ENCODE data around the gene MGME1. TPM values are rescaled to one million over a fixed set of nuclear protein-coding genes. Genes with fewer than 3 reads are reported as not detected.

MGME1 gene
- total RNA-seq, 1 donor: 8.3 TPM

GRCh38 chr20:17936761-17937732, 31.8 kb upstream of the MGME1 start:
- H3K27ac ChIP-seq (ENCODE audit: low read depth, low read length): peak overlapping the region; percentile 72
- H3K4me3 ChIP-seq (ENCODE audit: insufficient read depth, low read length): peak overlapping the region; percentile 46

GRCh38 chr20:17938871-17939619, 29.8 kb upstream of the MGME1 start:
- H3K4me3 ChIP-seq (ENCODE audit: insufficient read depth, low read length): no peak overlapping the region
- H3K4me1 ChIP-seq (ENCODE audit: insufficient read depth, low read length): peaks cover 49% of the 10 kb centered on the region
- peak; percentile 89 for DNase-seq (ENCODE audit: insufficient read length, low spot score, missing footprints)
- H3K27me3 ChIP-seq (ENCODE audit: insufficient read depth, low read length): no peaks in the 10 kb centered on the region
- H3K9me3 ChIP-seq (ENCODE audit: low read depth, low read length): no peaks in the 10 kb centered on the region
- no peaks in the 10 kb centered on the region for H3K79me2 ChIP-seq (ENCODE audit: insufficient read depth, low read length)
- TF ChIP-seq CTCF (IDR thresholded peaks at IDR 0.05; ENCODE audit: extremely low read depth, low read depth, low read length): peak; percentile 96
- H4K20me1 ChIP-seq (ENCODE audit: insufficient read depth, low read length): peaks cover 2% of the 10 kb centered on the region
- H2AFZ ChIP-seq (ENCODE audit: low read length): peak overlapping the region; percentile 44
- H3K27ac ChIP-seq (ENCODE audit: low read depth, low read length): peak overlapping the region; percentile 15
- H3K4me2 ChIP-seq (ENCODE audit: insufficient read depth, low read length): peak overlapping the region; percentile 14
- peaks cover 39% of the 10 kb centered on the region for H3K36me3 ChIP-seq (ENCODE audit: insufficient read depth, low read length)

More at GRCh38 chr20:17936761-17937732, 31.8 kb upstream of the MGME1 start:
- H3K9me3 ChIP-seq (ENCODE audit: low read depth, low read length): no peaks in the 10 kb centered on the region
- no peaks in the 10 kb centered on the region for H3K27me3 ChIP-seq (ENCODE audit: insufficient read depth, low read length)
- H3K79me2 ChIP-seq (ENCODE audit: insufficient read depth, low read length): no peaks in the 10 kb centered on the region
- H3K36me3 ChIP-seq (ENCODE audit: insufficient read depth, low read length): peaks cover 19% of the 10 kb centered on the region
- DNase-seq (ENCODE audit: insufficient read length, low spot score, missing footprints): peak; percentile 94
- peaks cover 2% of the 10 kb centered on the region for H4K20me1 ChIP-seq (ENCODE audit: insufficient read depth, low read length)
- H3K4me1 ChIP-seq (ENCODE audit: insufficient read depth, low read length): peaks cover 57% of the 10 kb centered on the region
- no peak overlapping the region for H2AFZ ChIP-seq (ENCODE audit: low read length)
- no peak for TF ChIP-seq CTCF (IDR thresholded peaks at IDR 0.05; ENCODE audit: extremely low read depth, low read depth, low read length)
- peak overlapping the region; percentile 77 for H3K4me2 ChIP-seq (ENCODE audit: insufficient read depth, low read length)

- Histone ChIP-seq H3K36me3 (ENCODE audit: insufficient read depth, low read length) (peaks cover 43% of the 10 kb centered on the region), H2AFZ (ENCODE audit: low read length) (no peak overlapping the region), H4K20me1 (ENCODE audit: insufficient read depth, low read length) (peaks cover 2% of the 10 kb centered on the region), H3K4me2 (ENCODE audit: insufficient read depth, low read length) (peak overlapping the region; percentile 14), H3K27ac (ENCODE audit: low read depth, low read length) (peak overlapping the region; percentile 15), H3K4me1 (ENCODE audit: insufficient read depth, low read length) (peaks cover 42% of the 10 kb centered on the region), H3K9me3 (ENCODE audit: low read depth, low read length) (no peaks in the 10 kb centered on the region), H3K27me3 (ENCODE audit: insufficient read depth, low read length) (no peaks in the 10 kb centered on the region), H3K4me3 (ENCODE audit: insufficient read depth, low read length) (no peak overlapping the region), H3K79me2 (ENCODE audit: insufficient read depth, low read length) (no peaks in the 10 kb centered on the region)
- DNase-seq (ENCODE audit: insufficient read length, low spot score, missing footprints): peak; percentile 43
- no peak for TF ChIP-seq CTCF (IDR thresholded peaks at IDR 0.05; ENCODE audit: extremely low read depth, low read depth, low read length)
Observed at GRCh38 chr20:17939622-17940223, 29.1 kb upstream of the MGME1 start.
